Uterus (tissue), 2 donors: ENCODE data around the gene ITPR3.

ENCODE experiments used
- POLR2A ChIP-seq, 2 donors: fragments of 450-650 bp; IDR thresholded peaks; one replicate each; pipeline ENCODE4 v1.6.1; 2016; ENCODE audit warnings: antibody characterized with exemption in 2 of 2, mild to moderate bottlenecking in 1 of 2, moderate library complexity in 1 of 2
- TF ChIP-seq, protein P1 (sequence below), 4 experiments: fragments of 200-600 bp in 2 of 4; fragments of 450-650 bp in 2 of 4; sonication (generic) in 2 of 4; IDR thresholded peaks; one replicate each; pipeline ENCODE4 v1.5.1; 2016 to 2019; ENCODE audit warnings: antibody characterized with exemption in 4 of 4, mild to moderate bottlenecking in 2 of 4, moderate library complexity in 1 of 4

DNA sequence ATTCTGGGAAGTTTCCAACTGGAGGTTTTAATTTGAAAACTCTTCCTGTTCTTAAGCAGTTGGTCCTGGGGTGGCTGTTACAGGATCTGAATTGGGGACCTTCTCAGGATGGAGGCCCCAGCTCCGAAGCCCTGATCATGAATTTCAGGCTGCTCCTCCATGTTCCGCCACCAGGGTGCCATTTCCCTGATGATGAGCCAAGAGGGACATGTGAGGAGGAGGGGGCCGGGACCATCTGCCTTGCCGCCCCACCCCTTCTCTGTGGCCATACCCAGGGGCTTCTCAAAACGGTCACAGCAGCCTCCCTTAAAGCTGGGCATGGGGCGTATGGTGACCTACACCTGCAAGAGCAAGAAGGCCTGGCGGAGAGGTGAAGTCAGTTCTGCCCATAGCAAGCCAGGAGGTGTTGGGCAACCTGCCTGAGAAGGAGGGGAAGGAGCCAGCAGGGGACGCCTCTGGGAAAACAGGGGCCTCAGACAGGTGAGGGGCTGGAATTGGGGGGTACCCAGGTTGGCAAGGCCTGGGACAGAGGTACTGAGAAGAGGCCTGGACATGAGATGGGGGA is 37.4 kb upstream of the ITPR3 start:
- TF ChIP-seq, protein P1, sequence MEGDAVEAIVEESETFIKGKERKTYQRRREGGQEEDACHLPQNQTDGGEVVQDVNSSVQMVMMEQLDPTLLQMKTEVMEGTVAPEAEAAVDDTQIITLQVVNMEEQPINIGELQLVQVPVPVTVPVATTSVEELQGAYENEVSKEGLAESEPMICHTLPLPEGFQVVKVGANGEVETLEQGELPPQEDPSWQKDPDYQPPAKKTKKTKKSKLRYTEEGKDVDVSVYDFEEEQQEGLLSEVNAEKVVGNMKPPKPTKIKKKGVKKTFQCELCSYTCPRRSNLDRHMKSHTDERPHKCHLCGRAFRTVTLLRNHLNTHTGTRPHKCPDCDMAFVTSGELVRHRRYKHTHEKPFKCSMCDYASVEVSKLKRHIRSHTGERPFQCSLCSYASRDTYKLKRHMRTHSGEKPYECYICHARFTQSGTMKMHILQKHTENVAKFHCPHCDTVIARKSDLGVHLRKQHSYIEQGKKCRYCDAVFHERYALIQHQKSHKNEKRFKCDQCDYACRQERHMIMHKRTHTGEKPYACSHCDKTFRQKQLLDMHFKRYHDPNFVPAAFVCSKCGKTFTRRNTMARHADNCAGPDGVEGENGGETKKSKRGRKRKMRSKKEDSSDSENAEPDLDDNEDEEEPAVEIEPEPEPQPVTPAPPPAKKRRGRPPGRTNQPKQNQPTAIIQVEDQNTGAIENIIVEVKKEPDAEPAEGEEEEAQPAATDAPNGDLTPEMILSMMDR (IDR thresholded peaks at IDR 0.05) = no peak
- no peak for TF ChIP-seq POLR2A (IDR thresholded peaks at IDR 0.05)
